Bronchial epithelial cell (primary cell): ENCODE data around the gene SLC37A1. TPM values are rescaled to one million over a fixed set of nuclear protein-coding genes. Genes with fewer than 3 reads are reported as not detected.
"Not testable (repeated sequence)": the region's sequence is repeated elsewhere in the genome, so short reads cannot be mapped to it uniquely, and the experiment has no call there.

Source experiments
- DNase-seq: peaks from one replicate; pipeline ENCODE4 v3.0.0-alpha.2; 2010; ENCODE audit warnings: low read depth
- FAIRE-seq: peaks from 2 replicates; lab custom pipeline; 2011; peaks lifted over from hg19 to GRCh38; lab: Jason Lieb, UNC
- H3K27me3 ChIP-seq: 2 replicates; pipeline ENCODE4 v1.5.1; 2011; ENCODE audit warnings: low read length; ENCODE audit not compliant: control insufficient read depth, insufficient read depth
- H3K36me3 ChIP-seq: 2 replicates; pipeline ENCODE4 v1.5.1; 2011; ENCODE audit warnings: low read length; ENCODE audit not compliant: control insufficient read depth, insufficient read depth
- H3K4me3 ChIP-seq: 2 replicates; pipeline ENCODE4 v1.5.1; 2011; ENCODE audit warnings: mild to moderate bottlenecking, low read depth, low read length, control low read depth
- total RNA-seq: library from RNA; depleted of rRNA; stranded (reverse); fragments of >200 nt; gene quantifications from 2 replicates; pipeline ENCODE4 v1.2.1, GENCODE V29; 2014
- TF ChIP-seq, protein P1 (sequence below): IDR thresholded peaks from 2 replicates; pipeline ENCODE4 v1.5.1; 2011; ENCODE audit warnings: mild to moderate bottlenecking, moderate library complexity, low read length, control low read depth, inconsistent platforms; ENCODE audit not compliant: insufficient read depth, severe bottlenecking

Gene SLC37A1
- total RNA-seq, 1 donor from 2014 or later = 7.1 TPM

DNA sequence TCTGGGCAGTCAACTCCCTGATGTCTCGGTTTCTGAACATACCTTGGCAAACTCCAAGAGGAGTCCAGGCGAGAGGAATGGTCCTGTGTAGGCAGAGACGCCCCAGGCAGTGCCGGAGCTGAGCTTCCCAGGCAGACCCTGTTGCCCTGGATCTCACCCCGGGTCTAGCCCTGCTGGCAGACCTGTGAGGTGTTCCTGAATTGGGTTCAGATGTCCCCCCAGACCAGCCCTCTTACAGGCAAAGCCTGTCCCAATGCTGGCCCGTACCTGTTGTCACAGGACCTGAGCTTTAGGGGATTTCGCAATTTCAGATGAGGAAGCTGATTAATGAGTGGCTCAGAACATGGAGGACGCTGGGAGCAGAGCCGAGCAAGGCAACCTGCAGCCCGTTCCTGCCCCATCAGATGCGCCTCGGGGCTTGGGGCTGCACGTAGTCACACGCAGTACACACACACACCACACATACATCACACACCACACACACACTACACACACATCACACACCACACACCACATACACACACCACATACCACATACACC lies 101.2 kb downstream of the SLC37A1 start:
- Histone ChIP-seq H3K36me3 (no peaks in the 10 kb centered on the region), H3K4me3 (no peak overlapping the region), H3K27me3 (peaks cover 2% of the 10 kb centered on the region)
- TF ChIP-seq, protein P1, sequence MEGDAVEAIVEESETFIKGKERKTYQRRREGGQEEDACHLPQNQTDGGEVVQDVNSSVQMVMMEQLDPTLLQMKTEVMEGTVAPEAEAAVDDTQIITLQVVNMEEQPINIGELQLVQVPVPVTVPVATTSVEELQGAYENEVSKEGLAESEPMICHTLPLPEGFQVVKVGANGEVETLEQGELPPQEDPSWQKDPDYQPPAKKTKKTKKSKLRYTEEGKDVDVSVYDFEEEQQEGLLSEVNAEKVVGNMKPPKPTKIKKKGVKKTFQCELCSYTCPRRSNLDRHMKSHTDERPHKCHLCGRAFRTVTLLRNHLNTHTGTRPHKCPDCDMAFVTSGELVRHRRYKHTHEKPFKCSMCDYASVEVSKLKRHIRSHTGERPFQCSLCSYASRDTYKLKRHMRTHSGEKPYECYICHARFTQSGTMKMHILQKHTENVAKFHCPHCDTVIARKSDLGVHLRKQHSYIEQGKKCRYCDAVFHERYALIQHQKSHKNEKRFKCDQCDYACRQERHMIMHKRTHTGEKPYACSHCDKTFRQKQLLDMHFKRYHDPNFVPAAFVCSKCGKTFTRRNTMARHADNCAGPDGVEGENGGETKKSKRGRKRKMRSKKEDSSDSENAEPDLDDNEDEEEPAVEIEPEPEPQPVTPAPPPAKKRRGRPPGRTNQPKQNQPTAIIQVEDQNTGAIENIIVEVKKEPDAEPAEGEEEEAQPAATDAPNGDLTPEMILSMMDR = no peak
- no peak for FAIRE-seq
- peak; percentile 93 for DNase-seq

DNA sequence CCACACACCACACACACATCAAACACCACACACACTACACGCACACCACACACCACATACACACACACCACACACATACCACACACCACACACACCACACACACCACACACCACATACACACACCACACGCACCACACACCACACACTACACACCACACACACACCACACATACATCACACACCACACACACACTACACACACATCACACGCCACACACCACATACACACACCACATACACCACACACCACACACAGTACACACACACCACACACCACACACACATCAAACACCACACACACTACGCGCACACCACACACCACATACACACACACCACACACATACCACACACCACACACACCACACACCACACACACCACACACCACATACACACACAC lies 101.7 kb downstream of the SLC37A1 start:
- H3K36me3 ChIP-seq, H3K27me3 ChIP-seq, DNase-seq, H3K4me3 ChIP-seq: not testable (repeated sequence)
- FAIRE-seq = peak; percentile 100

DNA sequence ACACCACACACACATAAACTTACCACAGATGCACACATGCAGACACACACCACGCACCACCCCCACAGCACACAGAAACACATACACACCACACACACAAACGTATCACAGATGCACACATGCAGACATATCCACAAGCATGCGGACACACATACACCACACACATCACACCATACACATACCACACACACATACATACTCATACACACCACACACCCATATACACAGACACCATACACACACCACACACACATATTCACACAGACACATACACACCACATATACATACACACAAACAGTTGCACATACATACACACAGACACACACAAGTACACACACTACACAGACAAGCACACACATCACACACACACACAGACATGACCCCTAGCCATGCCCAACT lies 102.3 kb downstream of the SLC37A1 start:
- DNase-seq (no peak), FAIRE-seq (no peak)
- peaks cover 2% of the 10 kb centered on the region for H3K27me3 ChIP-seq
- TF ChIP-seq, protein P1 = no peak
- H3K4me3 ChIP-seq = no peak overlapping the region
- no peaks in the 10 kb centered on the region for H3K36me3 ChIP-seq

DNA sequence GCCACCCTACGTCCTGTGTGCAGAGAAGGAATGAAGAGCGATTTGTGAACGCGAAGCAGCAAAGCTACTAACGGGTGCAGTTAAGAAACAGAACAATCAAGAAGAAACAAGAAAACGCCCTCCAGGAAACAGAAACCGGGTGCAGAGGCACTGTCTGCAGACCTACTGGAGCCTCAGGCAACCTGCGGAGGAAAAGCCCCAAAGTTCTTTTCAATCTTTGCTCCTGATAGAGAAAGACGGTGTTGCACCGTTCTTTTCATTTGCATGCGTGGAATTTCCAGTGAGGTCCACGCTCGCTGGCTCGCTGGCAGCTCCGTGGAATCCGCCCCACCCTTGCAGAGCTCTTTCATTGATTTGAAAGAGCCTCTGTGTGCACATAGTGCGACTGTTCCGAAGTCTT lies 102.8 kb downstream of the SLC37A1 start:
- FAIRE-seq = no peak
- Histone ChIP-seq H3K27me3 (peaks cover 2% of the 10 kb centered on the region), H3K4me3 (no peak overlapping the region), H3K36me3 (no peaks in the 10 kb centered on the region)
- TF ChIP-seq, protein P1 = no peak
- no peak for DNase-seq

DNA sequence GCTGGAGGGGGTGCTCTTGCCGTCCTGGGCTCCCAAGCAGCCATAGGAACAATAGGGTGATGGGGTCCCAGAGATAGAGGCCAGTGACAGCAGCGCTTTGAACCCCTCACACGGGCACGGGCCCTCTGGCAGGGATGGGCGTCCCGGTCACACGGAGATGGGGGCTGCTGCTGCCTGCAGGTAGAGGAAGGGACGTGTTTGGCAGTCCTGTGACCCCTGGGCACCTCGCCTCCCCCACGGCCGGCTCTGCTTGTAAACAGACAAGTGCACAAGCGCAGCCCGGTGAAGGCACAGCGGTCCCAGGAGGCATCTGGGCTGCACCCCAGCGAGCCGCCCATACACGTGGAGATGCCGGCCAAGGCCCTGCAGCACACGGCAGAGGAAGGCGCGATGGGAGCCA lies 103.3 kb downstream of the SLC37A1 start:
- TF ChIP-seq, protein P1 = no peak
- peaks cover 2% of the 10 kb centered on the region for H3K27me3 ChIP-seq
- H3K36me3 ChIP-seq = no peaks in the 10 kb centered on the region
- FAIRE-seq (no peak), DNase-seq (no peak)
- H3K4me3 ChIP-seq = no peak overlapping the region

DNA sequence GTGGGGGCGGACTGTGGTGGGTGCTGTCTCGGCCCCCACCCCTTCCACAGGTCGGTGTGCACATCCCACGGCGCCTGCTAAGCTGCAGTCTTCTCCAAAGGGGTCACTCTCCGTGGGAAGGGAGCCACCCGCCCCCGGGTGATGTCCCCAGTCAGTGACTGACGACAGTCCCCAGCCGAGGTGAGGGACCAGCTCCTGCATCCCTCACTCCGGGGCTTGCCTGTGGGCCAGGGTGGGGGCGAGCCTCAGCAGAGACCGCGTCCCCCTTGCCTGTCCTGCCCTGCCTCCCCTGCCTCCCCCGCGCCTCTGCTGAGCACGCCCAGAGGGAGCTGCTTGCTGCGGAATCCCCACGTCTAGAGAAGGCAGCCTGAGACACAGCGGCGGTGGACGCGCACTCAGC lies 103.8 kb downstream of the SLC37A1 start:
- FAIRE-seq (no peak), DNase-seq (no peak)
- Histone ChIP-seq H3K27me3 (peaks cover 4% of the 10 kb centered on the region), H3K4me3 (no peak overlapping the region), H3K36me3 (no peaks in the 10 kb centered on the region)
- TF ChIP-seq, protein P1 = no peak
